Natural killer cell (primary cell): ENCODE measurements around the gene ATG9A. TPM values are rescaled to one million over a fixed set of nuclear protein-coding genes. Genes with fewer than 3 reads are reported as not detected.

Experiments used
- ATAC-seq, 3 donors: fragments of 150-1000 bp in 2 of 3; fragments of 200-7000 bp in 1 of 3; cut with Tn5 transposase; 1 replicate in 1 of 3; 2 replicates in 2 of 3; pipeline ENCODE4 v1.10.0; 2021; ENCODE audit warnings: mild to moderate bottlenecking in 2 of 3, moderate library complexity in 2 of 3
- DNase-seq, 2 donors: peaks; one replicate each; pipeline versions ENCODE4 v3.0.0 to v3.0.0-alpha.2; 2013 to 2021; ENCODE audit warnings: mixed read lengths in 1 of 2
- H3K27ac ChIP-seq: one replicate; pipeline ENCODE4 v1.5.1; 2013; ENCODE audit warnings: mild to moderate bottlenecking, low read length
- H3K27me3 ChIP-seq: one replicate; pipeline ENCODE4 v1.6.1; 2013; ENCODE audit warnings: low read length; ENCODE audit not compliant: control insufficient read depth, insufficient read depth
- H3K36me3 ChIP-seq: one replicate; pipeline ENCODE4 v1.6.1; 2013; ENCODE audit warnings: low read length; ENCODE audit not compliant: control insufficient read depth, insufficient read depth
- H3K4me1 ChIP-seq: one replicate; pipeline ENCODE4 v1.6.1; 2013; ENCODE audit warnings: low read length; ENCODE audit not compliant: control insufficient read depth, insufficient read depth
- H3K4me3 ChIP-seq: one replicate; pipeline ENCODE4 v1.5.1; 2013; ENCODE audit warnings: low read length
- H3K9me3 ChIP-seq: one replicate; pipeline ENCODE4 v1.6.1; 2013; ENCODE audit warnings: low read length; ENCODE audit not compliant: control insufficient read depth, insufficient read depth
- H3K27ac Mint-ChIP-seq, 2 donors: one replicate each; pipeline ENCODE4 v1.8.0; 2022; ENCODE audit warnings: mild to moderate bottlenecking in 2 of 2, mixed read lengths in 2 of 2, moderate library complexity in 1 of 2
- H3K27me3 Mint-ChIP-seq, 2 donors: one replicate each; pipeline ENCODE4 v1.8.0; 2022; ENCODE audit warnings: low read depth in 2 of 2, mixed read lengths in 2 of 2
- H3K36me3 Mint-ChIP-seq: one replicate; pipeline ENCODE4 v1.8.0; 2022; ENCODE audit warnings: mixed read lengths
- H3K4me1 Mint-ChIP-seq, 2 donors: one replicate each; pipeline ENCODE4 v1.8.0; 2022; ENCODE audit warnings: mixed read lengths in 2 of 2
- H3K4me3 Mint-ChIP-seq: one replicate; pipeline ENCODE4 v1.8.0; 2022; ENCODE audit warnings: mild to moderate bottlenecking, moderate library complexity, mixed read lengths
- H3K9me3 Mint-ChIP-seq, 2 donors: one replicate each; pipeline ENCODE4 v1.8.0; 2022; ENCODE audit warnings: mixed read lengths in 2 of 2
- CTCF ChIP-seq: fragments of 200-600 bp; IDR thresholded peaks from one replicate; pipeline ENCODE4 v1.8.0; 2022; ENCODE audit warnings: antibody characterized with exemption
- WGBS: methylation state at CpG from one replicate; pipeline ENCODE4 v1.1.7; 2013; ENCODE audit warnings: missing lambda C conversion rate; ENCODE audit not compliant: insufficient coverage; 5-methylcytosine and 5-hydroxymethylcytosine counted together
- intact Hi-C: fragments of 100-400 bp; cut with micrococcal nuclease; formaldehyde crosslinking; loops from one replicate; pipeline ENCODE4 v1.14.2; 2022
- total RNA-seq, 4 donors: library from RNA; stranded (reverse); fragments of 120-200 nt in 1 of 4; gene quantifications; one replicate each; pipeline versions ENCODE4 v1.2.3 to v1.2.4, GENCODE V29; 2013 to 2022

ATG9A gene
- total RNA-seq, 3 donors from 2014 or later (not counting 1 experiment from before 2014, with no cell fraction given) = 98.1 to 110 (median 108) TPM

- peaks cover 9% of the 10 kb centered on the region for H3K36me3 Mint-ChIP-seq
Measured at GRCh38 chr2:219174801-219175200, 54.6 kb downstream of the ATG9A start.

GRCh38 chr2:219174146-219174545 is 55.3 kb downstream of the ATG9A start:
- H3K9me3 Mint-ChIP-seq = no peaks in the 10 kb centered on the region
- no peaks in the 10 kb centered on the region for H3K27me3 Mint-ChIP-seq
- Histone ChIP-seq H3K9me3 (no peaks in the 10 kb centered on the region), H3K4me1 (peaks cover 33% of the 10 kb centered on the region), H3K27me3 (no peaks in the 10 kb centered on the region), H3K27ac (no peak overlapping the region), H3K4me3 (no peak overlapping the region), H3K36me3 (peaks cover 36% of the 10 kb centered on the region)
- intact Hi-C loops = loop anchor here (10.0 kb wide), 1 partner anchor 211 kb away; the partner anchor contains the start of gene DNPEP
- H3K4me3 Mint-ChIP-seq = peak overlapping the region; percentile 60
- H3K27ac Mint-ChIP-seq = peak overlapping the region; percentile 41 to 43
- TF ChIP-seq CTCF = no peak
- H3K4me1 Mint-ChIP-seq = peaks cover 40 to 54% of the 10 kb centered on the region in 2 donors
- DNase-seq = no peak
- WGBS = 92% methylated on average over 3 of the region's 3 CpGs
- ATAC-seq = no peak
- H3K36me3 Mint-ChIP-seq = peaks cover 9% of the 10 kb centered on the region

More at GRCh38 chr2:219174801-219175200, 54.6 kb downstream of the ATG9A start:
- H3K9me3 ChIP-seq = no peaks in the 10 kb centered on the region
- DNase-seq = no peak
- 93% methylated on average over 7 of the region's 7 CpGs for WGBS
- H3K27ac ChIP-seq = no peak overlapping the region
- ATAC-seq = no peak
- H3K4me3 Mint-ChIP-seq = peak overlapping the region; percentile 60
- peak overlapping the region; percentile 99 to 100 for H3K27ac Mint-ChIP-seq
- H3K4me1 ChIP-seq = peaks cover 38% of the 10 kb centered on the region
- peaks cover 44 to 58% of the 10 kb centered on the region in 2 donors for H3K4me1 Mint-ChIP-seq
- H3K9me3 Mint-ChIP-seq = no peaks in the 10 kb centered on the region
- intact Hi-C loops = loop anchor here (5.0 to 10.0 kb wide), 2 partner anchors 210 to 278 kb away; partner anchors contain the start of gene DNPEP
- H3K27me3 Mint-ChIP-seq = no peaks in the 10 kb centered on the region
- TF ChIP-seq CTCF = no peak
- H3K4me3 ChIP-seq = no peak overlapping the region
- H3K27me3 ChIP-seq = no peaks in the 10 kb centered on the region
- H3K36me3 ChIP-seq = peaks cover 39% of the 10 kb centered on the region

GRCh38 chr2:219173176-219173575 is 56.3 kb downstream of the ATG9A start:
- 99% methylated on average over 6 of the region's 6 CpGs for WGBS
- ATAC-seq = no peak
- no peaks in the 10 kb centered on the region for H3K9me3 ChIP-seq
- H3K4me3 ChIP-seq = no peak overlapping the region
- peaks cover 26% of the 10 kb centered on the region for H3K4me1 ChIP-seq
- no peak overlapping the region for H3K4me3 Mint-ChIP-seq
- peaks cover 9% of the 10 kb centered on the region for H3K36me3 Mint-ChIP-seq
- intact Hi-C loops = loop anchor here (10.0 kb wide), 1 partner anchor 212 kb away; the partner anchor contains the start of gene DNPEP
- H3K9me3 Mint-ChIP-seq = no peaks in the 10 kb centered on the region
- no peaks in the 10 kb centered on the region for H3K27me3 ChIP-seq
- no peak overlapping the region for H3K27ac ChIP-seq
- no peak for DNase-seq
- H3K4me1 Mint-ChIP-seq = peaks cover 34 to 47% of the 10 kb centered on the region in 2 donors
- TF ChIP-seq CTCF = no peak
- H3K36me3 ChIP-seq = peaks cover 36% of the 10 kb centered on the region
- no peaks in the 10 kb centered on the region for H3K27me3 Mint-ChIP-seq
- no peak overlapping the region for H3K27ac Mint-ChIP-seq
